Nephron progenitor cell (in vitro differentiated cells): ENCODE measurements around the gene PLEKHB2.
"Not testable (repeated sequence)": the region's sequence is repeated elsewhere in the genome, so short reads cannot be mapped to it uniquely, and the experiment has no call there.

Experiments used
- DNase-seq: peaks from one replicate; pipeline ENCODE4 v3.0.0; 2021
- H3K27ac Mint-ChIP-seq: 2 replicates; pipeline ENCODE4 v1.8.0; 2021; ENCODE audit warnings: mild to moderate bottlenecking, moderate library complexity, mixed read lengths
- H3K27me3 Mint-ChIP-seq: 2 replicates; pipeline ENCODE4 v1.8.0; 2021; ENCODE audit warnings: mild to moderate bottlenecking, low read depth, mixed read lengths; ENCODE audit not compliant: poor library complexity
- H3K36me3 Mint-ChIP-seq: 2 replicates; pipeline ENCODE4 v1.8.0; 2021; ENCODE audit warnings: low read depth, mixed read lengths
- H3K4me1 Mint-ChIP-seq: 2 replicates; pipeline ENCODE4 v1.8.0; 2021; ENCODE audit warnings: mixed read lengths
- H3K4me3 Mint-ChIP-seq: 2 replicates; pipeline ENCODE4 v1.8.0; 2021; ENCODE audit warnings: mild to moderate bottlenecking, moderate library complexity, mixed read lengths
- H3K9me3 Mint-ChIP-seq: 2 replicates; pipeline ENCODE4 v1.8.0; 2021; ENCODE audit warnings: mild to moderate bottlenecking, moderate library complexity, mixed read lengths
- TF ChIP-seq, protein P1 (sequence below): fragments of 200-600 bp; sonication (generic); IDR thresholded peaks from 2 replicates; pipeline ENCODE4 v1.5.0; 2021; ENCODE audit warnings: antibody characterized with exemption

The PLEKHB2 gene

GRCh38 chr2:131156452-131157149 is 51.5 kb downstream of the PLEKHB2 start:
- no peaks in the 10 kb centered on the region for H3K4me1 Mint-ChIP-seq
- H3K27ac Mint-ChIP-seq = no peak overlapping the region
- peak; percentile 16 for DNase-seq
- H3K27me3 Mint-ChIP-seq = peaks cover 3% of the 10 kb centered on the region
- TF ChIP-seq, protein P1, sequence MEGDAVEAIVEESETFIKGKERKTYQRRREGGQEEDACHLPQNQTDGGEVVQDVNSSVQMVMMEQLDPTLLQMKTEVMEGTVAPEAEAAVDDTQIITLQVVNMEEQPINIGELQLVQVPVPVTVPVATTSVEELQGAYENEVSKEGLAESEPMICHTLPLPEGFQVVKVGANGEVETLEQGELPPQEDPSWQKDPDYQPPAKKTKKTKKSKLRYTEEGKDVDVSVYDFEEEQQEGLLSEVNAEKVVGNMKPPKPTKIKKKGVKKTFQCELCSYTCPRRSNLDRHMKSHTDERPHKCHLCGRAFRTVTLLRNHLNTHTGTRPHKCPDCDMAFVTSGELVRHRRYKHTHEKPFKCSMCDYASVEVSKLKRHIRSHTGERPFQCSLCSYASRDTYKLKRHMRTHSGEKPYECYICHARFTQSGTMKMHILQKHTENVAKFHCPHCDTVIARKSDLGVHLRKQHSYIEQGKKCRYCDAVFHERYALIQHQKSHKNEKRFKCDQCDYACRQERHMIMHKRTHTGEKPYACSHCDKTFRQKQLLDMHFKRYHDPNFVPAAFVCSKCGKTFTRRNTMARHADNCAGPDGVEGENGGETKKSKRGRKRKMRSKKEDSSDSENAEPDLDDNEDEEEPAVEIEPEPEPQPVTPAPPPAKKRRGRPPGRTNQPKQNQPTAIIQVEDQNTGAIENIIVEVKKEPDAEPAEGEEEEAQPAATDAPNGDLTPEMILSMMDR = no peak
- H3K36me3 Mint-ChIP-seq = no peaks in the 10 kb centered on the region
- H3K9me3 Mint-ChIP-seq = no peaks in the 10 kb centered on the region
- H3K4me3 Mint-ChIP-seq = no peak overlapping the region

DNA sequence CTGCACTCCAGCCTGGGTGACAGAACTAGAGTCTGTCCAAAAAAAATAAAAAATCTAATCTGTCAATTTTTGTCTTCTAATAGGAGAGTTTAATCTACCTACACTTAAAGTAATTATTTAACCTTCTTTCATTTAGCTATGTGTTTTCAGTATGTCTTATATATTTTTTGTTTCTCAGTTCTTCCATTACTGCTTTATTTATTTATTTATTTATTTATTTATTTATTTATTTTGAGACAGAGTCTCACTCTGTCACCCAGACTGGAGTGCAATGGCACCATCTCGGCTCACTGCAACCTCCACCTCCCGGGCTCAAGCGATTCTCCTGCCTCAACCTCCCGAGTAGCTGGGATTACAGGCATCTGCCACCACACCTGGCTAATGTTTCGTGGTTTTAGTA is 60.4 kb downstream of the PLEKHB2 start:
- H3K27ac Mint-ChIP-seq, DNase-seq, H3K4me1 Mint-ChIP-seq, H3K36me3 Mint-ChIP-seq, H3K27me3 Mint-ChIP-seq, H3K9me3 Mint-ChIP-seq, H3K4me3 Mint-ChIP-seq: not testable (repeated sequence)

DNA sequence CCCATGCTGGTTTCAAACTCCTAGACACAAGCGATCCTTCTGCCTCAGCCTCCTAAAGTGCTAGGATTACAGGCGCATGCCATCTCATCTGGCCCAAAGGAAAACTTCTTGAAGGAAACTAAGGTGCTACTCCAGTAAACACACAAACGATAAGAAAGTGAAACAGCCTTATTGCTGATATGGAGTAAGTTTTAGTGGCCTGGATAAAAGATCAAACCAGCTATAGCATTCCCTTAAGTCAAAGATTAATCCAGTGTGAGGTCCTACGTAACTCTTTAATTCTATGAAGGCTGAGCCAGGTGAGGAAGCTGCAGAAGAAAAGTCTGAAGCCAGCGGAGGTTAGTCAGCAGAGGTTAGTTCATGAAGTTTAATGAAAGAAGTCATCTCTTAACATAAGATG is 63.4 kb downstream of the PLEKHB2 start:
- no peak overlapping the region for H3K27ac Mint-ChIP-seq
- DNase-seq = no peak
- no peaks in the 10 kb centered on the region for H3K36me3 Mint-ChIP-seq
- H3K4me1 Mint-ChIP-seq = no peaks in the 10 kb centered on the region
- no peak overlapping the region for H3K4me3 Mint-ChIP-seq
- H3K27me3 Mint-ChIP-seq = peaks cover 4% of the 10 kb centered on the region
- TF ChIP-seq, protein P1 = no peak
- H3K9me3 Mint-ChIP-seq = peaks cover 4% of the 10 kb centered on the region

- H3K4me1 Mint-ChIP-seq = not testable (repeated sequence)
Measured at GRCh38 chr2:131178050-131178449, 72.9 kb downstream of the PLEKHB2 start.

DNA sequence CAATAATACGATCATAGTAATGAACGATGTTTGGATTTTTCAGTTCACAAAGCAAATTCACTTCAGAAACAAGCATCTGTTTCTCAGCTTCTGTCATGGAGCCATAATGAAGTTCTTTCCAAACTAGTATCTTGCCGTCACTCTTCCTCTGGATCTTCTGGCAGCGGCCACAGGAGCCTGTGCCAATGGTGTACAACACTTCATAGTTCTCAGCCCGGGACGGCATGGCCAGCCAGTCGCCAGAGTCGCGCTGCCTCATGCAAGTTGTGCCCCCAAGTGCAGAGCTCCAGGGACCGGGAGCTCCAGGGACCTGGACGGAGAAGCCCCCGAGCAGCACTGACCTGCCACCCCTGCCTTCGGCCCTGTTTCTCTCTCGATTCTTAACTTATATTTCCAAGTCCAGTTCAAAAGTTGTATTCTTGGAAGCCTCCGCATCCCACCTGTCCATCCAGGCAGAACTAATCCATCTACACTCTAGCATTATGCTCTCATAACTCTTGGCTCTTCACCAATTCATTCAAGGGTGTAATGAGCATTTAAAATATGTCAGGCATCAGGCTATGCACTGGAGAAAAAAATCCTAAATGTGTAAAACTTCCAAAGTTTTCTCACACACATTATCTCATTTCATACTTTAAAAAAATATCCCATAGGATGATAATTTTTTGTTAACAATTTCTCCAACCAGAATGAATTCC is 73.7 kb downstream of the PLEKHB2 start:
- not testable (repeated sequence) for H3K4me3 Mint-ChIP-seq, DNase-seq, H3K27ac Mint-ChIP-seq, H3K36me3 Mint-ChIP-seq, H3K4me1 Mint-ChIP-seq, H3K9me3 Mint-ChIP-seq
- H3K27me3 Mint-ChIP-seq = peaks cover 11% of the 10 kb centered on the region

More at GRCh38 chr2:131178050-131178449, 72.9 kb downstream of the PLEKHB2 start:
- H3K36me3 Mint-ChIP-seq, DNase-seq, H3K9me3 Mint-ChIP-seq, H3K4me3 Mint-ChIP-seq, H3K27ac Mint-ChIP-seq: not testable (repeated sequence)
- peaks cover 11% of the 10 kb centered on the region for H3K27me3 Mint-ChIP-seq

DNA sequence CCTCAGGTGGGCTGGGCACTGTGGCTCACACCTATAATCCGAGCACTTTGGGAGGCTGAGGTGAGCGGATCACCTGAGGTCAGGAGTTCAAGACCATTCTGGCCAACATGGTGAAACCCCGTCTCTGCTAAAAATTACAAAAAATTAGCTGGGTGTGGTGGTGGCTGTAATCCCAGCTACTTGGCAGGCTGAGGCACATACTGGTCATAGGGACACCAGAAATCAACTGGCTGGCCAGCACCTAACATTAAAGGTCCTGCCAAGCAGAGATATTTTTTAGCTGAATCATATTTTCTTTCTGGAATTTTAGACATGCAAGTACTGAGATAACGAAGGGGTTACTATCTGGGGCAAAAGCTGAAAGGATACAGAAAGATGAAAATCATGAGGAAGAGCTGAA is 76.3 kb downstream of the PLEKHB2 start:
- H3K36me3 Mint-ChIP-seq, H3K4me1 Mint-ChIP-seq, DNase-seq, H3K27me3 Mint-ChIP-seq, H3K9me3 Mint-ChIP-seq, H3K27ac Mint-ChIP-seq, H3K4me3 Mint-ChIP-seq: not testable (repeated sequence)

GRCh38 chr2:131193421-131193820 is 88.3 kb downstream of the PLEKHB2 start:
- H3K27ac Mint-ChIP-seq = not testable (repeated sequence)

GRCh38 chr2:131196186-131196585 is 91.0 kb downstream of the PLEKHB2 start:
- peaks cover 32% of the 10 kb centered on the region for H3K27me3 Mint-ChIP-seq
- H3K36me3 Mint-ChIP-seq, H3K27ac Mint-ChIP-seq, H3K4me3 Mint-ChIP-seq, DNase-seq, H3K4me1 Mint-ChIP-seq, H3K9me3 Mint-ChIP-seq: not testable (repeated sequence)

More at GRCh38 chr2:131193421-131193820, 88.3 kb downstream of the PLEKHB2 start:
- not testable (repeated sequence) for H3K36me3 Mint-ChIP-seq, H3K9me3 Mint-ChIP-seq, H3K4me3 Mint-ChIP-seq, DNase-seq, H3K4me1 Mint-ChIP-seq
- peaks cover 40% of the 10 kb centered on the region for H3K27me3 Mint-ChIP-seq
